Loucy (cell line): ENCODE measurements around the gene ATP8B2.
"Not testable (repeated sequence)": the region's sequence is repeated elsewhere in the genome, so short reads cannot be mapped to it uniquely, and the experiment has no call there.

Source experiments
- H2AFZ ChIP-seq: fragments of 200-600 bp; sonication (generic); 2 replicates; pipeline ENCODE4 v1.6.0; 2016; ENCODE audit warnings: antibody characterized with exemption, mild to moderate bottlenecking, low read length, moderate library complexity
- H3F3A ChIP-seq: fragments of 200-600 bp; 2 replicates; pipeline ENCODE4 v1.6.0; 2016; ENCODE audit warnings: antibody characterized with exemption, low read depth, mild to moderate bottlenecking
- H3K27me3 ChIP-seq: fragments of 200-600 bp; sonication (generic); 2 replicates; pipeline ENCODE4 v1.6.1; 2014; ENCODE audit warnings: low read length, mild to moderate bottlenecking; ENCODE audit not compliant: insufficient read depth, poor library complexity, severe bottlenecking
- H3K36me3 ChIP-seq: fragments of 200-600 bp; sonication (generic); 2 replicates; pipeline ENCODE4 v1.6.1; 2016; ENCODE audit warnings: low read length; ENCODE audit not compliant: insufficient read depth
- H3K4me1 ChIP-seq: fragments of 200-600 bp; sonication (generic); 2 replicates; pipeline ENCODE4 v1.5.1; 2014; ENCODE audit warnings: low read length, mild to moderate bottlenecking; ENCODE audit not compliant: insufficient read depth, poor library complexity, severe bottlenecking
- H3K4me2 ChIP-seq: fragments of 200-600 bp; sonication (generic); 2 replicates; pipeline ENCODE4 v1.6.0; 2014; ENCODE audit warnings: antibody characterized with exemption, low read length, low read depth, mild to moderate bottlenecking; ENCODE audit not compliant: poor library complexity, severe bottlenecking
- H3K4me3 ChIP-seq: fragments of 200-600 bp; sonication (generic); 2 replicates; pipeline ENCODE4 v1.5.1; 2014; ENCODE audit warnings: low read length, mild to moderate bottlenecking, mixed read lengths; ENCODE audit not compliant: poor library complexity, severe bottlenecking
- H3K79me2 ChIP-seq: fragments of 200-600 bp; sonication (generic); 2 replicates; pipeline ENCODE4 v1.6.1; 2014; ENCODE audit warnings: low read length; ENCODE audit not compliant: insufficient read depth
- H3K9ac ChIP-seq: fragments of 200-600 bp; sonication (generic); 2 replicates; pipeline ENCODE4 v1.6.0; 2014; ENCODE audit warnings: mild to moderate bottlenecking, low read depth, low read length, moderate library complexity; ENCODE audit not compliant: poor library complexity, severe bottlenecking
- H3K9me2 ChIP-seq: fragments of 200-600 bp; sonication (generic); replicated peaks from 2 replicates; pipeline ENCODE4 v1.6.1; 2016; ENCODE audit warnings: low read depth, low read length, mixed read lengths
- H3K9me3 ChIP-seq: fragments of 200-600 bp; sonication (generic); 2 replicates; pipeline ENCODE4 v1.6.1; 2014; ENCODE audit warnings: mild to moderate bottlenecking, antibody characterized with exemption, low read length, low read depth; ENCODE audit not compliant: insufficient read depth
- H4K20me1 ChIP-seq: fragments of 200-600 bp; sonication (generic); 2 replicates; pipeline ENCODE4 v1.6.0; 2014; ENCODE audit warnings: antibody characterized with exemption, low read length, mild to moderate bottlenecking; ENCODE audit not compliant: insufficient read depth, poor library complexity, severe bottlenecking
- EZH2phosphoT487 ChIP-seq: fragments of 200-600 bp; IDR thresholded peaks from 2 replicates; pipeline ENCODE4 v1.6.1; 2018; ENCODE audit warnings: antibody characterized with exemption, mild to moderate bottlenecking, moderate library complexity, borderline replicate concordance
- TF ChIP-seq, protein P1 (sequence below): fragments of 200-600 bp; sonication (generic); conservative IDR thresholded peaks from 2 replicates; pipeline ENCODE4 v1.5.1; 2014; ENCODE audit warnings: mild to moderate bottlenecking, antibody characterized with exemption, low read length

ATP8B2 gene

DNA sequence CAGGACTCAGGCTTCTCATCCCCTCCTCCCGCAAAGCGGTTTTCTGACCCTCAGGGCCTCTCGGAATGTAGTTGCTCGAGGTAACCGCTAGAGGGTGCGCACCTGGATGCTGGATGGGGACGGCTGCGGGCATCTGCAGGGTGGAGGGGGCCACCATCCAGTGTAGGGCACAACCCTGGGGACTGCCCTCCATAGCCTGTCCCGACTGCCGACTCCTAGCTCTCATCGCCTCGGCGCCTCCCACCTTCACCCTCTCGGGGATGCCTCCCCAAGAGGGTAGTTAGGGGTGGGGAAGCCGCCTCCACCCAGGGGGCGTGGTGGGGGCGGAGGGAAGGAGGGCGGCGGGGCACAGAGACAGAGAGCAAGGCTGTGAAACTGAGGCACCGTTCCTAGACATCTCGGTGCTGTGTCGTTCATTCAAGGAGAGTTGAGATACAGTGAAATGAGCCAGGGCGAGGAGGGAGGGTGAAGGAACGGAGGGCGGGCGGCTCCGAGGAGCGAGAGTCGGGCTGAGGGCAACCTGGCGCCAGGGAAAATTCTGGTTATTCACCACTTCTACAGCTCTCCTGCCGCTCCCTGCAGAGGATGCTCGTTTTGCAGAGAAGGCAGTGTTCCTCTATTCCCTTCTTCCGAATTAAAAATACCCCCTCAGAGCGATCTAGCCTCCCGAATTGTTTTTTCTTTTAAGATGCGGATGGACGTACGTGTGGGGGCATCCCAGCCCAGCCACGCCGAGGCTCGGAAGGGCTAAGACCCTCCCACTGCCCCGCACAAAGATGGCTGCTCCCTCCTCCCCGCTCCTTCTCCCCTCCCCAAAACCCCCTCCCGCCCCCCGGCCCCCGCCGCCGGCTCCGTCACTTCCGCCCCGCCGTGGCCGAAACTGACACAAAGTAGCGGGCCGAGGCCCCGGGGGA lies at the start of gene ATP8B2:
ATP8B2 (plus strand) TSS at position 857 of the 914 bp plus-strand sequence. CDS start 2,617 bp downstream, outside the sequence.
- Histone ChIP-seq H3K36me3 (no peaks in the 10 kb centered on the region), H3K9ac (peak within 1 kb of the TSS; percentile 87), H3K4me3 (peak within 1 kb of the TSS; percentile 92), H2AFZ (peak within 1 kb of the TSS; percentile 100), H3K27me3 (no peaks in the 10 kb centered on the region), H3K79me2 (peaks cover 33% of the 10 kb centered on the region), H3K4me1 (peaks cover 38% of the 10 kb centered on the region), H3K4me2 (peak within 1 kb of the TSS; percentile 95), H3F3A (no peaks in the 10 kb centered on the region), H4K20me1 (peaks cover 19% of the 10 kb centered on the region), H3K9me3 (no peaks in the 10 kb centered on the region), H3K9me2 (no peaks in the 10 kb centered on the region)
- TF ChIP-seq, protein P1, sequence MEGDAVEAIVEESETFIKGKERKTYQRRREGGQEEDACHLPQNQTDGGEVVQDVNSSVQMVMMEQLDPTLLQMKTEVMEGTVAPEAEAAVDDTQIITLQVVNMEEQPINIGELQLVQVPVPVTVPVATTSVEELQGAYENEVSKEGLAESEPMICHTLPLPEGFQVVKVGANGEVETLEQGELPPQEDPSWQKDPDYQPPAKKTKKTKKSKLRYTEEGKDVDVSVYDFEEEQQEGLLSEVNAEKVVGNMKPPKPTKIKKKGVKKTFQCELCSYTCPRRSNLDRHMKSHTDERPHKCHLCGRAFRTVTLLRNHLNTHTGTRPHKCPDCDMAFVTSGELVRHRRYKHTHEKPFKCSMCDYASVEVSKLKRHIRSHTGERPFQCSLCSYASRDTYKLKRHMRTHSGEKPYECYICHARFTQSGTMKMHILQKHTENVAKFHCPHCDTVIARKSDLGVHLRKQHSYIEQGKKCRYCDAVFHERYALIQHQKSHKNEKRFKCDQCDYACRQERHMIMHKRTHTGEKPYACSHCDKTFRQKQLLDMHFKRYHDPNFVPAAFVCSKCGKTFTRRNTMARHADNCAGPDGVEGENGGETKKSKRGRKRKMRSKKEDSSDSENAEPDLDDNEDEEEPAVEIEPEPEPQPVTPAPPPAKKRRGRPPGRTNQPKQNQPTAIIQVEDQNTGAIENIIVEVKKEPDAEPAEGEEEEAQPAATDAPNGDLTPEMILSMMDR, result peak; percentile 96
- TF ChIP-seq EZH2phosphoT487, result no peak

DNA sequence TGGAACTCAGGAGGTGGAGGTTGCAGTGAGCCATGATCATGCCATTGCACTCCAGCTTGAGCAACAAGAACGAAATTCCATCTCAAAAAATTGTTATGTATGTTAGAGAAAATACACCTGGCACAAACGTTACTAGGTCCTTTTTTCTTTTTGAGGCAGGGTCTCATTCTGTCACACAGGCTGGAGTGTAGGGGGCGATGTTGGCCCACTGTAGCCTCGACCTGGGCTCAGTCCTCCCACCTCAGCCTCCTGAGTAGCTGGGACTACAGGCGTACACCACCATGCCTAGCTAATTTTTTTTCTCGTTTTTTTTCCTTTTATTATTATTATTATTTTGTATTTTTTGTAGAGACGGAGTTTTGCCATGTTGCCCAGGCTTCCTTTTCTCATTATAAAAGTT lies 48.5 kb upstream of the ATP8B2 start:
- H2AFZ ChIP-seq, result no peak overlapping the region
- no peaks in the 10 kb centered on the region for H3F3A ChIP-seq
- no peaks in the 10 kb centered on the region for H3K27me3 ChIP-seq
- H3K9me3 ChIP-seq, result no peaks in the 10 kb centered on the region
- TF ChIP-seq, protein P1, result peak; percentile 52
- TF ChIP-seq EZH2phosphoT487, result no peak
- no peaks in the 10 kb centered on the region; the same call in 1 of the 2 replicates for H3K36me3 ChIP-seq
- no peak overlapping the region for H3K9ac ChIP-seq
- no peaks in the 10 kb centered on the region for H3K9me2 ChIP-seq
- no peaks in the 10 kb centered on the region for H4K20me1 ChIP-seq
- no peak overlapping the region for H3K4me2 ChIP-seq
- no peak overlapping the region for H3K4me3 ChIP-seq
- peaks cover 13% of the 10 kb centered on the region for H3K79me2 ChIP-seq
- H3K4me1 ChIP-seq, result peaks cover 13% of the 10 kb centered on the region

GRCh38 chr1:154287591-154287990 lies 37.7 kb upstream of the ATP8B2 start:
- H3K9ac ChIP-seq, H3K4me2 ChIP-seq: not testable (repeated sequence)

More at GRCh38 chr1:154287591-154287990, 37.7 kb upstream of the ATP8B2 start:
- not testable (repeated sequence) for H3K4me1 ChIP-seq, H3K9me2 ChIP-seq, H3K4me3 ChIP-seq, H2AFZ ChIP-seq, H3K36me3 ChIP-seq, H3K27me3 ChIP-seq, H3K79me2 ChIP-seq, H3K9me3 ChIP-seq, H4K20me1 ChIP-seq, H3F3A ChIP-seq
